BJ (cell line): ENCODE data around the gene HES1. TPM values are rescaled to one million over a fixed set of nuclear protein-coding genes. Genes with fewer than 3 reads are reported as not detected.

Experiments used
- CTCF ChIA-PET: fragments of 350-600 bp; formaldehyde crosslinking; extraction: SDS; loops from one replicate; lab custom pipeline; 2021; ENCODE audit warnings: antibody characterized with exemption, inconsistent platforms; lab: Yijun Ruan, JAX
- POLR2A ChIA-PET: fragments of 300-600 bp; sonication (Branson Sonifier 250); formaldehyde crosslinking; extraction: SDS; loops from one replicate; lab custom pipeline; 2021; ENCODE audit warnings: antibody characterized with exemption; lab: Charles Lee
- DNase-seq: peaks from one replicate; pipeline ENCODE4 v3.0.0-alpha.2; 2011; ENCODE audit warnings: low read depth
- H3K27me3 ChIP-seq: 2 replicates; pipeline ENCODE4 v1.6.0; 2011; ENCODE audit warnings: low read length; ENCODE audit not compliant: control insufficient read depth, insufficient read depth
- H3K36me3 ChIP-seq: 2 replicates; pipeline ENCODE4 v1.5.1; 2011; ENCODE audit warnings: low read length; ENCODE audit not compliant: control insufficient read depth, insufficient read depth
- H3K4me3 ChIP-seq: 2 replicates; pipeline ENCODE4 v1.5.1; 2011; ENCODE audit warnings: low read depth, mild to moderate bottlenecking, control low read depth, low read length
- polyA plus RNA-seq: library from polyadenylated mRNA; depleted of rRNA; stranded (reverse); fragments of >200 nt; gene quantifications from 2 replicates; pipeline ENCODE4 v1.2.3, GENCODE V29; 2011
- TF ChIP-seq, protein P1 (sequence below): IDR thresholded peaks from 2 replicates; pipeline ENCODE4 v1.5.1; 2011; ENCODE audit warnings: low read depth, mild to moderate bottlenecking, control low read depth, inconsistent platforms, low read length, moderate library complexity; ENCODE audit not compliant: insufficient read depth

HES1 gene
- polyA plus RNA-seq, 1 experiment = 16.2 TPM

DNA sequence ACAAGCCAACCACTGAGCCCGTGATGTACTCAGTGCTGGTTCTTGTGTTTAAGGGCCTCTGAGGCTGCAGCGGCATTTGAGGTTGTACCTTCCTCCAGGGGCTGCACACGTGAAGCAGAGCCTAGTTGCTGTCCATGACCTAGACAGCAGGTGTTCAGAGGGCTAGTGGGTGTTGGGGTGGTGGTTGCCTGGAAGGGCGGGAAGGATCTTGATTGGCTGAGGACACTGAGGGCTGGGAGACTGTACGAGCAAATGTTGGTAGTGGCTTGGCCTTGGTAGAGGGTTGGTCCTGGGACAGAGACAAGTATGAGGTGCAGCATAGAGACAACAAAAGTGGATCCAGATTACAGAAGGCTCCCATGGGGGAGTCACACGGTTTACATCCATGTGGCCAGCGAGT lies 17.0 kb upstream of the HES1 start:
- ChIA-PET POLR2A (no interaction called here), CTCF (no interaction called here)
- TF ChIP-seq, protein P1, sequence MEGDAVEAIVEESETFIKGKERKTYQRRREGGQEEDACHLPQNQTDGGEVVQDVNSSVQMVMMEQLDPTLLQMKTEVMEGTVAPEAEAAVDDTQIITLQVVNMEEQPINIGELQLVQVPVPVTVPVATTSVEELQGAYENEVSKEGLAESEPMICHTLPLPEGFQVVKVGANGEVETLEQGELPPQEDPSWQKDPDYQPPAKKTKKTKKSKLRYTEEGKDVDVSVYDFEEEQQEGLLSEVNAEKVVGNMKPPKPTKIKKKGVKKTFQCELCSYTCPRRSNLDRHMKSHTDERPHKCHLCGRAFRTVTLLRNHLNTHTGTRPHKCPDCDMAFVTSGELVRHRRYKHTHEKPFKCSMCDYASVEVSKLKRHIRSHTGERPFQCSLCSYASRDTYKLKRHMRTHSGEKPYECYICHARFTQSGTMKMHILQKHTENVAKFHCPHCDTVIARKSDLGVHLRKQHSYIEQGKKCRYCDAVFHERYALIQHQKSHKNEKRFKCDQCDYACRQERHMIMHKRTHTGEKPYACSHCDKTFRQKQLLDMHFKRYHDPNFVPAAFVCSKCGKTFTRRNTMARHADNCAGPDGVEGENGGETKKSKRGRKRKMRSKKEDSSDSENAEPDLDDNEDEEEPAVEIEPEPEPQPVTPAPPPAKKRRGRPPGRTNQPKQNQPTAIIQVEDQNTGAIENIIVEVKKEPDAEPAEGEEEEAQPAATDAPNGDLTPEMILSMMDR = no peak
- H3K4me3 ChIP-seq = no peak overlapping the region
- no peak for DNase-seq
- H3K36me3 ChIP-seq = no peaks in the 10 kb centered on the region
- peaks cover 14% of the 10 kb centered on the region for H3K27me3 ChIP-seq

DNA sequence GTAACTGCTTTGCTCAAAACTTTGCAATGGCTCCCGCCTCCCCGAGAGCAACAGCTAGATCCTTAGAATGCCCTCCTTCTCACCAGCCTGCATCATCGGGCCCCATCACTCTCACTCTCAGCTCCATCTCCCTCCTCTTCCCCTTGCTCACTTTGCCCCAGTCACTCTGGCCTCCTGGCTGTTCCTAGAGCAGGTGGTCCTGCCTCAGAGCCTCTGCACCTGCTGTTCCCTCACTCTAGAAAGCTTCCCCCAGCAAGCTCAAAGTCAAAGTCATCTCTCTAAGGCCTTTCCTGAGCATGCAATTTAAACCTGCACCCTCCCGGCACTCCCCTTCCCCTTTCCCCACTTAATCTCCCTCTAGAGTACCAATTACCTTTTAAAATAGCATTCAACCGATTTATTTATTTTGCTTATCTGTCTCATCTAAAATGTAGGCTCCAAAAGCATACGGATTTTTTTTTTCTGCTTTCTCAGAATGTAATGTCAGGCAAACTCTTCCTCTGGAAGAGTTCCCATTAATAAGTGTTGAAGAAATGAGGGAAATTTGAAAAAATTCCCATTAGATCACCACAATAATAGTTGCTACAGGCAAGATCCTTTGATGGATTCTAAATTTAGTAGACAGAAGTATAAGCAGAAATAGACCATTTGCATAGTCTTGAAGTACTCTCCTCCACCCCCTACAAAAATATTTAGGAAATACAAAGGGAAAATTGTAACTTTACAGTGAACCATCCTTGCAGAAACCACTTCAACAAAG lies 15.9 kb upstream of the HES1 start:
- TF ChIP-seq, protein P1 = no peak
- DNase-seq = no peak
- Histone ChIP-seq H3K36me3 (no peaks in the 10 kb centered on the region), H3K27me3 (peaks cover 12% of the 10 kb centered on the region), H3K4me3 (no peak overlapping the region)
- ChIA-PET POLR2A (no interaction called here), CTCF (no interaction called here)

DNA sequence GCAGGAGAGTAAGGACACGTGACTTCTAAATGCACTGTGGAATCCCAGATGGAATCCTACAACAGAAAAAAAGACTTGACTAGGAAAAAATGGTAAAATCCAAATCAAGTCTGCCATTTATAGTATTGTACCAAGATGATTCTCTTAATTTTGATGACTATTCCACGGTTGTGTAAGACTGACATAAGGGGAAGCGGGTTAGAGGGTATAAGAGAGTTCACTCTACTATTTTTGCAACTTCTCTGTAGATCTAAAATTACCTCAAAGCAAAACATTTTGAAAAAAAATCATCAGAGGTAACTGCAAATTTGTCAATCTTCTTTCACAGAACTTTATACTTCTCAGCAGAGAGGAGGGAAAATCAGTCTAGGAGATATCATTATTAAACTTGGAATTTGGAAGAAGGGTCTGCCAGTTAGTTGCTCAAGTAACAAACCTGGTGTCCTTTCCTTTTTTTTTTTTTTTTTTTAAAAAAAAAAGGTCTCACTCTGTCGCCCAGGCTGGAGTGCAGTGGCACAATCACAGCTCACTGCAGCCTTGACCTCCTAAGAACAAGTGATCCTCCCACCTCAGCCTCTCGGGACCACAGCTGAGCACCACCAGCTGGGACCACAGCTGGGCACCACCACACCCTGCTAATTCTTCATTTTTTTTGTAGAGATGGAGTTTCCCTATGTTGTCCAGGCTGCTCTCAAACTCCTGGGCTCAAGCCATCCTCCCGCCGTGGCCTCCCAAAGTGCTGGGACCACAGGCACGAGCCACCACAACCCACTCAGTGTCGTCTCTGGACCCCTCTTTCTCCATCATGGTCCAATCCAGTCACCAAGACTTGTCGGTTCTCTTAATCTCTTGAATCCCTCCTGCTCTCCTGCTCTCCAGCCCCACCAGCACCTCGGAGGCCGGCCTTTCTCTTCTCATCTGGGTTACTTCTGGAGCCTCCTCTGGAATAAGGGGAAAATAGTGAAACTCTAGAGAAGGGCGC lies 14.9 kb upstream of the HES1 start:
- H3K36me3 ChIP-seq = no peaks in the 10 kb centered on the region
- TF ChIP-seq, protein P1 = no peak
- CTCF ChIA-PET = no interaction called here
- POLR2A ChIA-PET = no interaction called here
- H3K4me3 ChIP-seq = no peak overlapping the region
- no peak for DNase-seq
- H3K27me3 ChIP-seq = peaks cover 11% of the 10 kb centered on the region

DNA sequence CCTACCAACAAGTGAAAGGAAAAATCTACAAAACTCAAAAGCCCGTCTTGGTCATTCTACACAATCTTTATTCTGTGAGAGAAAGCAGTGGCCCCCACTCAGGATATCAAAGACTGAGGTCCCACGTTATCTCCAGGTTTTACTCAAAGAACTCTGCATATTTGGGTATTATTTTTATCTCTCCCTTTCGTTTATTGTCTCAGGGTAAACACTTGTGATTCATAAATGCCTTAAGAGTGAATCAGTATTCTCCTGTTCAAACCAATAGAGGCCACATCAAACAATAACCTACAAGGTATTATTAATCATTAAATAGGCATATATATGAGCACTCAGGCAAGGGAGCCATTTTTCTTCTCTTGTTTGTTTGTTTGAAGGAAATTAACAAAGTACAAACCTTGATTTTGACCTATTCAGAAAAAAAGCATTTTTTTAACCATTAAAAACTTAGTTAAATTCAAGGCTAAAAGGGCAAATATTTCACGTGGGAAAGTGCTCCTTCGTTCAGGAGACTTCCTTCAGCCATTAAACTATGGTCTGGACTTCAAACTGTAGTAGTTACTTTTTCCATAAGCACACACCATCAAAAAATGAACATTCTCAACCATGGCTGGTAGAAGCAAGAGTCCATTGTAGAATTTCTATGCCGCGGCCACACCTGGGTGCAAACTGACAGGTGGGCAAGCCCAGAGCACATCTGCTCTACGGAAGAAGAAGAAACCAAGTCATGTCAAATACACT lies 13.9 kb upstream of the HES1 start:
- Histone ChIP-seq H3K36me3 (no peaks in the 10 kb centered on the region), H3K27me3 (peaks cover 11% of the 10 kb centered on the region)
- TF ChIP-seq, protein P1 = no peak

DNA sequence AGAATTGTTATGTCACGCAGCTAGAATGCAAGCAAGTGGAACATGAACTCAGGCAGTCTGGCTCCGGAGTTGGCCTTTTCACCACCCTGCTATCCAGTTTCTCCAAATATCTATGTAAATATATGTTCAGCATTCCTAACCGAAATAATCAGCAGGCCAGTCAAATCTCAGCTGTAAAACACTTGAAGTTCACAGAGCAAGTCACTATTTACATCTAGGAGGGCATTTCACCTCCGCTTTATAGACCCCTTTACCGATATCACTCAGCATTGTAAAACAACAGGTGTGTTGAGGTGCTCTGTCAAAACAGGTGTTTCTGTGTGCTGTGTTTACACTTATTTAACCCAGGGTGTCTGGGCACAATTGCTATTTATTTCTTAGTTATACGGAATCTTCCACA lies 12.2 kb upstream of the HES1 start:
- DNase-seq = no peak
- Histone ChIP-seq H3K27me3 (peaks cover 8% of the 10 kb centered on the region; the same call in 1 of the 2 replicates), H3K36me3 (no peaks in the 10 kb centered on the region), H3K4me3 (no peak overlapping the region)
- POLR2A ChIA-PET = no interaction called here
- CTCF ChIA-PET = interaction anchor here (1.2 kb wide), 1 partner anchor 192 kb away, joined by 4 read pairs; no protein-coding TSS in a partner anchor
- TF ChIP-seq, protein P1 = no peak

More for the DNA sequence above, 13.9 kb upstream of the HES1 start:
- no peak for DNase-seq
- H3K4me3 ChIP-seq = no peak overlapping the region
- ChIA-PET CTCF (no interaction called here), POLR2A (no interaction called here)
